Fibroblast of skin of right quadriceps (primary cell): Measurements from ENCODE around the gene KIF13A.
"Not testable (repeated sequence)": the region's sequence is repeated elsewhere in the genome, so short reads cannot be mapped to it uniquely, and the experiment has no call there.

Experiments used
- DNase-seq: peaks from one replicate; pipeline ENCODE4 v3.0.0-alpha.2; 2013

The KIF13A gene

GRCh38 chr6:17869010-17869752, 118.3 kb downstream of the KIF13A start:
- peak; percentile 72 for DNase-seq

GRCh38 chr6:17867880-17868279, 119.6 kb downstream of the KIF13A start:
- DNase-seq = peak; percentile 74

GRCh38 chr6:17866876-17867444, 120.5 kb downstream of the KIF13A start:
- DNase-seq = no peak

GRCh38 chr6:17865798-17866725, 121.4 kb downstream of the KIF13A start:
- peak; percentile 81 for DNase-seq

GRCh38 chr6:17865243-17865642, 122.2 kb downstream of the KIF13A start:
- DNase-seq = no peak

- DNase-seq = peak; percentile 80
Observed at GRCh38 chr6:17863901-17864754, 123.3 kb downstream of the KIF13A start.

- DNase-seq = no peak
Observed at GRCh38 chr6:17861361-17861760, 126.1 kb downstream of the KIF13A start.

GRCh38 chr6:17859846-17860245, 127.6 kb downstream of the KIF13A start:
- no peak for DNase-seq

GRCh38 chr6:17858584-17858983, 128.9 kb downstream of the KIF13A start:
- DNase-seq = no peak

GRCh38 chr6:17857188-17857587, 130.2 kb downstream of the KIF13A start:
- not testable (repeated sequence) for DNase-seq

- DNase-seq = no peak
Observed at GRCh38 chr6:17856306-17856705, 131.1 kb downstream of the KIF13A start.

GRCh38 chr6:17855381-17855780, 132.1 kb downstream of the KIF13A start:
- no peak for DNase-seq

- no peak for DNase-seq
Observed at GRCh38 chr6:17853533-17853932, 133.9 kb downstream of the KIF13A start.

GRCh38 chr6:17851720-17852161, 135.7 kb downstream of the KIF13A start:
- peak; percentile 64 for DNase-seq

- DNase-seq = peak; percentile 8
Observed at GRCh38 chr6:17851001-17851719, 136.3 kb downstream of the KIF13A start.

- no peak for DNase-seq
Observed at GRCh38 chr6:17850281-17850680, 137.2 kb downstream of the KIF13A start.

GRCh38 chr6:17847203-17847760, 140.2 kb downstream of the KIF13A start:
- no peak for DNase-seq

GRCh38 chr6:17846762-17847161, 140.7 kb downstream of the KIF13A start:
- DNase-seq = no peak

GRCh38 chr6:17845598-17845997, 141.8 kb downstream of the KIF13A start:
- DNase-seq = no peak

GRCh38 chr6:17844967-17845366, 142.5 kb downstream of the KIF13A start:
- DNase-seq = not testable (repeated sequence)
